ENCODE data around the gene HMCN2. TPM values are rescaled to one million over a fixed set of nuclear protein-coding genes. Genes with fewer than 3 reads are reported as not detected.

Gene HMCN2
- total and polyA plus RNA-seq, 2 of the 4 experiments (the other 2 are of a cell fraction), result 0.02 TPM; not detected in 1

GRCh38 chr9:130347931-130348330 is 82.4 kb downstream of the HMCN2 start:
- intact Hi-C loops (cut with micrococcal nuclease), result no loop called here
- H2BK120ac ChIP-seq (ENCODE audit: low read depth, low read length), result no peak overlapping the region
- no peak overlapping the region for H2BK20ac ChIP-seq (ENCODE audit: low read depth, low read length)
- H2AK5ac ChIP-seq (ENCODE audit: low read depth, low read length), result no peak overlapping the region
- no TSS peak for BruUV-seq (replicated peaks)
- H3K9me3 ChIP-seq (ENCODE audit: control insufficient read depth, insufficient read depth, low read length), result no peaks in the 10 kb centered on the region
- no peak overlapping the region for H4K8ac ChIP-seq (ENCODE audit: low read depth in 2 of 2, low read length in 2 of 2)
- H4K5ac ChIP-seq (ENCODE audit: low read depth, low read length), result no peak overlapping the region
- H3K18ac ChIP-seq (ENCODE audit: low read depth, low read length), result no peak overlapping the region
- H3K56ac ChIP-seq (ENCODE audit: extremely low read depth, insufficient read depth, low read length), result no peak overlapping the region
- dilution Hi-C loops (cut with HindIII; ENCODE audit: low sequenced_read_pairs, unreplicated experiment), result no loop called here
- no peak overlapping the region for H2AFZ ChIP-seq (replicated peaks; ENCODE audit: low read length, poor library complexity)
- H2BK5ac ChIP-seq (ENCODE audit: low read depth, low read length, poor library complexity, severe bottlenecking), result no peak overlapping the region
- H3K9me1 ChIP-seq (ENCODE audit: insufficient read depth, low read length), result peaks cover 9% of the 10 kb centered on the region; the same call in 1 of the 2 replicates
- peaks cover 5% of the 10 kb centered on the region; the same call in 1 of the 2 replicates for H4K20me1 ChIP-seq (ENCODE audit: insufficient read depth, low read length)
- no peaks in the 10 kb centered on the region for H3K36me3 ChIP-seq (ENCODE audit: control insufficient read depth, insufficient read depth, low read length)
- TF ChIP-seq MXI1 (IDR thresholded peaks at IDR 0.05; ENCODE audit: borderline replicate concordance, low read depth, low read length), result no peak
- no peak for TF ChIP-seq RAD21 (IDR thresholded peaks at IDR 0.05; ENCODE audit: low read length)
- TF ChIP-seq FOS (IDR thresholded peaks at IDR 0.05; ENCODE audit: low read depth, low read length), result no peak
- TF ChIP-seq RCOR1 (IDR thresholded peaks at IDR 0.05; ENCODE audit: insufficient replicate concordance, low read length), result no peak
- no peak for TF ChIP-seq USF2 (IDR thresholded peaks at IDR 0.05; ENCODE audit: low read depth, low read length)
- no peak for TF ChIP-seq POLR2A (IDR thresholded peaks at IDR 0.05; ENCODE audit: low read depth, low read length)
- TF ChIP-seq NFE2L2 (IDR thresholded peaks at IDR 0.05; ENCODE audit: low read depth, low read length), result no peak
- TF ChIP-seq MAZ (IDR thresholded peaks at IDR 0.05; ENCODE audit: borderline replicate concordance, low read depth, low read length), result no peak
- TF ChIP-seq CEBPB (IDR thresholded peaks at IDR 0.05; ENCODE audit: low read depth, low read length), result no peak
- TF ChIP-seq BHLHE40 (IDR thresholded peaks at IDR 0.05; ENCODE audit: low read depth, low read length), result no peak
- no peak for TF ChIP-seq CTCF (conservative IDR thresholded peaks at IDR 0.05; ENCODE audit: low read depth, low read length)
- TF ChIP-seq SMC3 (IDR thresholded peaks at IDR 0.05; ENCODE audit: low read depth, low read length), result no peak
- no peak for TF ChIP-seq RFX5 (IDR thresholded peaks at IDR 0.05; ENCODE audit: low read depth, low read length)
- TF ChIP-seq MAFK (IDR thresholded peaks at IDR 0.05; ENCODE audit: low read depth, low read length), result no peak
- TF ChIP-seq CHD1 (IDR thresholded peaks at IDR 0.05; ENCODE audit: low read depth, low read length), result no peak
- no peak for TF ChIP-seq ELK1 (IDR thresholded peaks at IDR 0.05; ENCODE audit: borderline replicate concordance, low read depth, low read length)
- H4K91ac ChIP-seq (ENCODE audit: insufficient read depth, low read depth, low read length), result no peak overlapping the region
- H3K27ac ChIP-seq (ENCODE audit: insufficient read depth, low read length), result no peak overlapping the region
- no peak for ATAC-seq (ENCODE audit: low read depth)
- no peak overlapping the region for H2BK15ac ChIP-seq (ENCODE audit: low read depth, low read length)
- no peak for DNase-seq
- H3K4ac ChIP-seq (ENCODE audit: low read depth, low read length), result no peak overlapping the region
- H3K79me1 ChIP-seq (ENCODE audit: low read depth in 1 of 2, low read length in 2 of 2), result no peaks in the 10 kb centered on the region
- no peak overlapping the region for H3K14ac ChIP-seq (replicated peaks; ENCODE audit: low read depth, low read length)
- H3K4me1 ChIP-seq (ENCODE audit: control insufficient read depth, insufficient read depth, low read length), result no peaks in the 10 kb centered on the region
- ChIA-PET POLR2A (ENCODE audit: unreplicated experiment) (no interaction called here), CTCF (no interaction called here)
- no peak overlapping the region for H3K4me2 ChIP-seq (ENCODE audit: low read depth, low read length)
- in situ Hi-C loops (cut with MboI; ENCODE audit: low sequenced_read_pairs), result no loop called here
- WGBS, 2 experiments (ENCODE audit: extremely low coverage in 2 of 2, insufficient read length in 1 of 2), result no CpG with 5 or more reads among the region's 6 CpGs
- no peak overlapping the region for H2AK9ac ChIP-seq (replicated peaks; ENCODE audit: low read depth, low read length, poor library complexity)
- no peak overlapping the region for H3K9ac ChIP-seq (ENCODE audit: low read depth, low read length)
- peaks cover 31% of the 10 kb centered on the region for H3K27me3 ChIP-seq (ENCODE audit: control insufficient read depth, insufficient read depth, low read length)
- no peak overlapping the region for H3K23ac ChIP-seq (ENCODE audit: low read depth, low read length)
- H3K4me3 ChIP-seq (ENCODE audit: insufficient read depth, low read depth, low read length), result no peak overlapping the region
